H1 (cell line): ENCODE measurements around the gene STX11. TPM values are rescaled to one million over a fixed set of nuclear protein-coding genes. Genes with fewer than 3 reads are reported as not detected.

Source experiments
- ASH2L ChIP-seq: fragments of 200-600, 300-600 bp; sonication (generic); IDR thresholded peaks from one replicate; pipeline ENCODE4 v1.7.1; 2017; ENCODE audit warnings: low read length
- CHD1 ChIP-seq: IDR thresholded peaks from 2 replicates; pipeline ENCODE4 v1.6.1; 2012; ENCODE audit warnings: low read depth, low read length, improper control_type of control experiment
- CTBP2 ChIP-seq: IDR thresholded peaks from 2 replicates; pipeline ENCODE4 v1.7.0; 2011; ENCODE audit warnings: borderline replicate concordance, mild to moderate bottlenecking, moderate library complexity, mixed read lengths, low read length; ENCODE audit not compliant: insufficient read depth, insufficient read length
- FOSL1 ChIP-seq: IDR thresholded peaks from 2 replicates; pipeline ENCODE4 v1.6.1; 2011; ENCODE audit warnings: mild to moderate bottlenecking, low read depth, low read length, moderate library complexity; ENCODE audit not compliant: insufficient read depth
- GTF2F1 ChIP-seq: IDR thresholded peaks from 2 replicates; pipeline ENCODE4 v1.6.1; 2012; ENCODE audit warnings: low read depth, low read length, improper control_type of control experiment, borderline replicate concordance
- KDM1A ChIP-seq: fragments of 200-600, 300-600 bp; sonication (generic); IDR thresholded peaks from 2 replicates; pipeline ENCODE4 v1.7.1; 2016; ENCODE audit warnings: mild to moderate bottlenecking, low read length, borderline replicate concordance
- KDM4A ChIP-seq: IDR thresholded peaks from one replicate; pipeline ENCODE4 v1.7.1; 2012; ENCODE audit warnings: low read depth, mild to moderate bottlenecking, moderate library complexity, low read length, inconsistent platforms; ENCODE audit not compliant: severe bottlenecking
- PHF8 ChIP-seq: fragments of 200-600 bp; sonication (generic); conservative IDR thresholded peaks from 2 replicates; pipeline ENCODE4 v1.7.1; 2012; ENCODE audit warnings: low read depth, mild to moderate bottlenecking, inconsistent platforms, low read length, moderate library complexity
- POLR2A ChIP-seq, 2 experiments: IDR thresholded peaks; 1 replicate in 1 of 2; 2 replicates in 1 of 2; pipeline ENCODE4 v1.6.1; 2011; ENCODE audit warnings: low read depth in 2 of 2, low read length in 2 of 2, mild to moderate bottlenecking in 2 of 2; ENCODE audit errors: control extremely low read depth in 1 of 2
- RBBP5 ChIP-seq: IDR thresholded peaks from 2 replicates; pipeline ENCODE4 v1.7.1; 2012; ENCODE audit warnings: low read depth, mild to moderate bottlenecking, inconsistent platforms, low read length, moderate library complexity, borderline replicate concordance
- SP4 ChIP-seq: IDR thresholded peaks from 2 replicates; pipeline ENCODE4 v1.6.1; 2012; ENCODE audit warnings: low read length, inconsistent platforms
- TBP ChIP-seq: IDR thresholded peaks from 2 replicates; pipeline ENCODE4 v1.6.1; 2011; ENCODE audit warnings: low read depth, low read length, improper control_type of control experiment
- polyA plus RNA-seq, 7 experiments: library from polyadenylated mRNA; depleted of rRNA in 3 of 7; stranded (reverse) in 5 of 7; unstranded in 2 of 7; fragments of >200 nt in 5 of 7; fragments of 200-250 nt in 2 of 7; gene quantifications; 1 replicate in 5 of 7; 2 replicates in 1 of 7; 4 replicates in 1 of 7; pipeline versions ENCODE4 v1.2.1 to v1.2.3, GENCODE V29; 2011 to 2013; ENCODE audit warnings: missing spikeins in 2 of 7, mixed read lengths in 2 of 7
- total RNA-seq: library from RNA; stranded (reverse); fragmentation: NEBNext Ultra II Directional; extraction: Animal tissue kit (Norgen Biotek cat#: 25700); gene quantifications from 2 replicates; pipeline ENCODE4 v1.2.1, GENCODE V29; 2021

The STX11 gene
- total and polyA plus RNA-seq, 2 of the 8 experiments (the other 6 are each of a cell fraction or from before 2014, with no cell fraction given), result 0.15 to 0.34 TPM

DNA sequence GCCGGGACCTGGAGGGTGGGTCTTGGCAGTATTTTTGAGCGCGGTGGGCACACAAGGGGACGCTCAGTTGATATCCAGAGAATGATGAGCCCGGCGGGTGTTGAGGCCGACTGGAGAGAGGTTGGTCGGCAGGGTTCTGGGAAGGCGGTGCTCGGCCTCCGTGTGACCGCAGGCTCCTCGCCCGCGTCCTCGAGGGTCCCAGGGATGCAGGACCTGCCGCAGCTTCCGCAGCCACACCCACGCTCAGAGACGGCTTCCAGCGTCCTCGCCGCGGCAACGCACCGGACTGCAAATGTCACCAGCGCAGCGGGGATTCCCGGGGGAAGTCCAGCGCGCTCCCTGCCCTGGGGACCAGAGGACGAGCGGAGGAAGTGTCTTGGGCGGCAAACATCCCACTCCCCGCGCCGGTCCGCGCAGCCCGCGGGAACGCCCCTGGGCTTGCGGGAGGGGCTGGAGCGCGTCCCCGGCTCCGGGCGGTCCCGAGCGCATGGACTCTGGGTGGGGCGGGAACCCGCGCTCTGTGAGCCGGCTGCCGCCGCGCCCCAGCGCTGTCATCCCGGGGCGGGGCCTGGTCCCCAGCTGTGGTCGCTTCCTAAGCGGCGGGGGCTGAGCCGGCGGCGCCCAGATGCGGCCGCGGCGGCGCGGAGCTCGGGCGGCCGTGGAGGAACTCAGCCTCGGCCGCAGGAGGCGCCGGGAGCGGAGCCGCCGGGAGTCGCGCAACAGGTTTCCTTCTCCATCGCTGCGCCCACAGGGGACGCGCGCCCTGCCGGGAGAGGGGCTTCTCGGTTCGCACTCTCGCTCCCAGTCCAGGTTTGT, at the start of gene STX11 (continued):
- TF ChIP-seq CTBP2 (peak; percentile 76), POLR2A (IDR thresholded peaks at IDR 0.05; ENCODE audit: control extremely low read depth in 1 of 2, low read depth in 2 of 2, low read length in 2 of 2) (no peak), FOSL1 (no peak), KDM4A (peak; percentile 98), TBP (no peak; the same call in 1 of the 2 replicates), PHF8 (peak; percentile 30; the same call in 1 of the 2 replicates), CHD1 (no peak), SP4 (no peak), GTF2F1 (no peak), ASH2L (peak; percentile 92), RBBP5 (peak; percentile 77), KDM1A (no peak)
